Esophagus squamous epithelium (tissue), 5 donors: ENCODE measurements around the gene THSD8. TPM values are rescaled to one million over a fixed set of nuclear protein-coding genes. Genes with fewer than 3 reads are reported as not detected.
A peak's percentile ranks its signal among the peaks of the same experiment; 100 is the strongest.

Experiments
- DNase-seq: peaks from one replicate; lab custom pipeline; 2025; lab: John Stamatoyannopoulos, UW
- H3K27ac ChIP-seq, 4 donors: fragments of 200-600 bp; sonication (generic); one replicate each; pipeline ENCODE4 v1.5.1; 2016 to 2019; ENCODE audit warnings: mild to moderate bottlenecking in 1 of 4
- H3K27me3 ChIP-seq, 4 donors: fragments of 200-600 bp; sonication (generic); 1 replicate in 3 of 4; 2 replicates in 1 of 4; pipeline versions ENCODE4 v1.5.1 to v1.6.0; 2017 to 2021; ENCODE audit warnings: antibody characterized with exemption in 1 of 4
- H3K36me3 ChIP-seq, 3 donors: fragments of 200-600 bp; sonication (generic); one replicate each; pipeline ENCODE4 v1.5.1; 2016 to 2019
- H3K4me1 ChIP-seq, 3 donors: fragments of 200-600 bp; sonication (generic); one replicate each; pipeline ENCODE4 v1.5.1; 2017 to 2019
- H3K4me3 ChIP-seq, 4 donors: fragments of 200-600 bp; sonication (generic); 1 replicate in 3 of 4; 2 replicates in 1 of 4; pipeline ENCODE4 v1.5.1; 2016 to 2019; ENCODE audit warnings: mild to moderate bottlenecking in 2 of 4, moderate library complexity in 1 of 4
- H3K9me3 ChIP-seq, 3 donors: fragments of 200-600 bp; sonication (generic); one replicate each; pipeline ENCODE4 v1.5.1; 2016 to 2019
- POLR2A ChIP-seq, 4 donors: fragments of 450-650 bp; IDR thresholded peaks; one replicate each; pipeline ENCODE4 v1.6.1; 2017; ENCODE audit warnings: antibody characterized with exemption in 4 of 4, mild to moderate bottlenecking in 4 of 4, moderate library complexity in 3 of 4
- WGBS, 2 donors: methylation state at CpG; one replicate each; pipeline ENCODE4 v1.1.5; 2018; 5-methylcytosine and 5-hydroxymethylcytosine counted together
- intact Hi-C: fragments of 100-400 bp; cut with DNase I; formaldehyde crosslinking; loops from one replicate; pipeline ENCODE4 v1.15.0; 2022
- total RNA-seq, 4 donors: library from RNA; depleted of rRNA; stranded (reverse); fragments of >200 nt; gene quantifications; one replicate each; pipeline ENCODE4 v1.1.0, GENCODE V29; 2016
- TF ChIP-seq, protein P1 (sequence below), 6 experiments: fragments of 450-650 bp in 4 of 6; fragments of 200-600 bp in 2 of 6; sonication (generic) in 2 of 6; IDR thresholded peaks; one replicate each; pipeline ENCODE4 v1.5.1; 2016 to 2019; ENCODE audit warnings: antibody characterized with exemption in 6 of 6, mild to moderate bottlenecking in 4 of 6, moderate library complexity in 4 of 6
- donor health status: DM: yes; HTN: yes; CAD: no.

The THSD8 gene
- total RNA-seq, 4 donors from 2014 or later, result not detected

DNA sequence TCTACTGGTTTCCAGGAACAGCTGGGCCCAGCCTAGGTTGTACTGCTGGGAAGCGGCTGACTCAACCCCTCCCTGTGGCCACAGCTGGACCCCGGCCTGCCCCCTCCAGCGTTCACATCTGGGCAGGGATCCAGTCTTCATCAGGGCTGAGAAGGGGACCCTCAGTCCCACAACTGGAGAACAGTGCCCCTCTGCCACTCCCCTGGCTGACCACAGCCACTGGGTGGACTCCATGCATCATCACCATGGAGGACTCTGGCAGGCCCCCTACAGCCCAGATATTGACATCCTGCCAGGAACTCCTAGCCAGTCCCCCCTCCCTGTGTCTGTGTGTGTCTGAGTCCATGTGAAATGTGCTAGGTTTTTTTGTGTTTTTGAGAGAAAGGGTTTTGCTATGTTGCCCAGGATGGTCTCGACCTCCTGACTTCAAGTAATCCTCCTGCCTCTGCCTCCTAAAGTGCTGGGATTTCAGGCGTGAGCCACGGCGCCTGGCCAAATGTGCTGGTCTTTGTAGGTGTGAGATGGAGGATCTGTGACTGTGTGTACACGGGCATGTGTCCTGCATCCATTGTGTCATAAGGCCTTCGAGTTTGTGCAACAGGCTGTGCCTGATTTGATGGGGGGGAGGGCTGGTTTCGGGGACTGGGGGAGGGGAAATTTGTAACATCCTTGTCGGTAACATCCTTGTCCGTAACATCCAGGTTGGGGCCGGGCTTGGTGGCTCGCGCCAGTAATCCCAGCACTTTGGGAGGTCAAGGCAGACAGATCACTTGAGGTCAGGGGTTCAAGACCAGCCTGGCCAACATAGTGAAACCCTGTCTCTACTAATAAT lies 22.5 kb upstream of the THSD8 start:
- Histone ChIP-seq H3K9me3 (no peaks in the 10 kb centered on the region), H3K27ac (peak overlapping the region; percentile 93 to 99 (median 98)), H3K27me3 (no peaks in the 10 kb centered on the region), H3K36me3 (no peaks in the 10 kb centered on the region), H3K4me3 (peak overlapping the region in 3 of 4 donors; percentile 66 to 76 (median 71)), H3K4me1 (peaks cover 47 to 81% (median 53%) of the 10 kb centered on the region in 3 donors)
- intact Hi-C loops, result no loop called here
- no peak for DNase-seq
- 13 to 57% methylated on average over 3 to 6 of the region's 15 CpGs for WGBS, 2 donors
- TF ChIP-seq POLR2A (IDR thresholded peaks at IDR 0.05), result peak in 1 of 4 donors; percentile 34
- TF ChIP-seq, protein P1, sequence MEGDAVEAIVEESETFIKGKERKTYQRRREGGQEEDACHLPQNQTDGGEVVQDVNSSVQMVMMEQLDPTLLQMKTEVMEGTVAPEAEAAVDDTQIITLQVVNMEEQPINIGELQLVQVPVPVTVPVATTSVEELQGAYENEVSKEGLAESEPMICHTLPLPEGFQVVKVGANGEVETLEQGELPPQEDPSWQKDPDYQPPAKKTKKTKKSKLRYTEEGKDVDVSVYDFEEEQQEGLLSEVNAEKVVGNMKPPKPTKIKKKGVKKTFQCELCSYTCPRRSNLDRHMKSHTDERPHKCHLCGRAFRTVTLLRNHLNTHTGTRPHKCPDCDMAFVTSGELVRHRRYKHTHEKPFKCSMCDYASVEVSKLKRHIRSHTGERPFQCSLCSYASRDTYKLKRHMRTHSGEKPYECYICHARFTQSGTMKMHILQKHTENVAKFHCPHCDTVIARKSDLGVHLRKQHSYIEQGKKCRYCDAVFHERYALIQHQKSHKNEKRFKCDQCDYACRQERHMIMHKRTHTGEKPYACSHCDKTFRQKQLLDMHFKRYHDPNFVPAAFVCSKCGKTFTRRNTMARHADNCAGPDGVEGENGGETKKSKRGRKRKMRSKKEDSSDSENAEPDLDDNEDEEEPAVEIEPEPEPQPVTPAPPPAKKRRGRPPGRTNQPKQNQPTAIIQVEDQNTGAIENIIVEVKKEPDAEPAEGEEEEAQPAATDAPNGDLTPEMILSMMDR (IDR thresholded peaks at IDR 0.05), result no peak

DNA sequence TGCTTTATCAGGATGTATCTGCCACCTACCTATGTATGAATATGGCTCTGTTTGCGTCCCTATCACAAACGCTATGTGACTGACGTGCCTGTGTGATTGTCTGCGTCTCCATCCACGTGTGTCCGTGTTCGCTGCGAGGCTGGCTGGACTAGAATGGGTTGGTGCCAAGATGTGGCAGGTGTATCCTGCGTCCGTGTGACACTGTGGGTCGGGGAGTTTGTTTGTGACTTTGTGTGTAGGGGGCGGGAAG lies 19.8 kb upstream of the THSD8 start:
- peak; percentile 67 for DNase-seq
- Histone ChIP-seq H3K4me3 (peak overlapping the region; percentile 43 to 70 (median 55)), H3K36me3 (no peaks in the 10 kb centered on the region), H3K27me3 (no peaks in the 10 kb centered on the region), H3K4me1 (peaks cover 71 to 89% (median 72%) of the 10 kb centered on the region in 3 donors), H3K27ac (peak overlapping the region; percentile 99), H3K9me3 (no peaks in the 10 kb centered on the region)
- TF ChIP-seq, protein P1 (IDR thresholded peaks at IDR 0.05), result no peak
- TF ChIP-seq POLR2A (IDR thresholded peaks at IDR 0.05), result no peak
- 0% methylated on average over 6 of the region's 12 CpGs; no CpG with 5 or more reads in 1 of the 2 donors for WGBS, 2 donors
- intact Hi-C loops, result no loop called here

DNA sequence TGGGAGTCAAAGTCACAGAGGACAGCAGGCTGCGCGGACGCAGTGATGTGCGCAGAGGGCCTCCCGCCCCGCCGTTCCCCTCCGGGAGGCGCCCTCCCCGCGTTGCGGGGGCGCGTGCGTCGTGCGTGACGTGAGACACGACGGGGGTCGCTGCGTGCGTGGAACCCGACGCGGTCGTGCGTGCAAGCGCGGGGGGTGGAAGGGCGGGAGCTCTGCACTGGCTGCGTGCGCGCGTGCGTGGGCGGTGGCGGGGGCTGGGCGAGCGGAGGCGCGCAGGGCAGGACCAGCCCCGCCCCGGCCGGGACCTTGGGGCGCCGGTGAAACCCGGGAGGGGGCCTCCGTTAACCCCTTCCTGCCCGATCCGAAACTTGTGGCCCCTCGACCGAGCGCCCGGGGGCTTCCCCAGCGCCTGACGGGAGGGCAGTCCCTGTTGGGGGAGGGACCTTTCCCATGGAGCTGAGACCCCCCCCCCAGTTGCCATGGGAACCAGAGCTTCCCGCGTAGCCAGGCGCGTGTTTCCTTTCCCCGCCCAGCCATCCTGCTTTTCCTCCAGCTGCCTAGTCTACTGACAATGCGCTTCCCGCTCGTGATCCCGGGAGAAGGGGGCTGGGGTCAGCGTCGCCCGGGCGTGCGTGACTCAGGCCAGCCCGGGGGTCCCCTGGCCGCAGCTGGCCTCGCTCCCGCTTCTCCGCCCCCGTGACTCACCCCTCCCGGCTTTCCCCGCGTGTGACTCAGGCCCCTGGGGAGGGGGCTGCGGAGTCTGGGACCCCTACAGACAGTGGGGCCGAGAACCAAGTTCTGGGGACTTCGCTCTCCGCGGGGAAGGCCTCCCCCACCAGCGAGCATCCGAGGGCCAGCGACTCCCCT lies 19.2 kb upstream of the THSD8 start:
- Histone ChIP-seq H3K27ac (peak overlapping the region; percentile 99), H3K4me3 (peak overlapping the region; percentile 43 to 70 (median 55)), H3K36me3 (no peaks in the 10 kb centered on the region), H3K27me3 (no peaks in the 10 kb centered on the region), H3K9me3 (no peaks in the 10 kb centered on the region), H3K4me1 (peaks cover 72 to 89% (median 74%) of the 10 kb centered on the region in 3 donors)
- 0% methylated on average over 4 to 20 of the region's 88 CpGs for WGBS, 2 donors
- peak; percentile 67 for DNase-seq
- TF ChIP-seq, protein P1 (IDR thresholded peaks at IDR 0.05), result peak in 4 of 6 experiments; percentile 5 to 20 (median 16)
- peak in 3 of 4 donors; percentile 29 to 76 (median 62) for TF ChIP-seq POLR2A (IDR thresholded peaks at IDR 0.05)
- intact Hi-C loops, result no loop called here

DNA sequence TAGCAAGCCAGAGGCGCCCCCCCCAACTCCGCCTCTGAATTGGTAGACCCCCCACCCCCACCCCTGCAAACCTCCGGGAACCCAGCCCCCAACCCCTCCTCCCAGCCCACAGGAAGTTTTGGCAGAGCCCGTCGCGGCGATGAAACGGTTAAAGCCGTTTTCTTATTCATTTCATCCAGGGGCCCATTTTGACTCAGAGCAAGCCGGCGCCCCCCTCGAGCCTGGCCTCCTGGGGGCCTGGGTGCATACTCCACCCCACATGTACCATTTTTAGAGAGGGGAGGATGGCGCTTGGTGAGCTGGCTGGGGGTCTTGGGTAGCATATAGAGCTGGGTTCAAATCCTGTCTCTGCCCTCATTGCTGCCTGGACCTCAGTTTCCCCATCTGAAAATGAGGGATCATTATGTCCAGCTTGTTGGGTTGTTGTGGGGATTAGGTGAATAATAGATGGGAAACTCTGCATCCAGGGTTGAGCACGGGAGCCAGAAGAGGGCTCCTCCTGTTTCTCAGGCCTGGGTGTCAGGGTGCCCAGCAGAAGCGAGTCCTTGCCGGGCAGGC lies 18.5 kb upstream of the THSD8 start:
- peaks cover 79 to 89% (median 80%) of the 10 kb centered on the region in 3 donors for H3K4me1 ChIP-seq
- TF ChIP-seq, protein P1 (IDR thresholded peaks at IDR 0.05), result peak in 1 of 6 experiments; percentile 6
- peak in 1 of 4 donors; percentile 12 for TF ChIP-seq POLR2A (IDR thresholded peaks at IDR 0.05)

More for the DNA sequence above, 18.5 kb upstream of the THSD8 start:
- no peaks in the 10 kb centered on the region for H3K27me3 ChIP-seq
- H3K36me3 ChIP-seq, result no peaks in the 10 kb centered on the region
- H3K4me3 ChIP-seq, result peak overlapping the region; percentile 43 to 70 (median 55)
- 4 to 19% methylated on average over 4 to 5 of the region's 16 CpGs for WGBS, 2 donors
- DNase-seq, result no peak
- intact Hi-C loops, result no loop called here
- peak overlapping the region; percentile 99 for H3K27ac ChIP-seq
- H3K9me3 ChIP-seq, result no peaks in the 10 kb centered on the region
